Renal pelvis (tissue), 4 donors: ENCODE results near the gene EYA4. TPM values are rescaled to one million over a fixed set of nuclear protein-coding genes. Genes with fewer than 3 reads are reported as not detected.
A peak's percentile ranks its signal among the peaks of the same experiment; 100 is the strongest.

Experiments
- DNase-seq: peaks from one replicate; pipeline ENCODE4 v3.0.0-alpha.2; 2013
- polyA plus RNA-seq, 3 donors: library from polyadenylated mRNA; unstranded; fragments of 120-200 nt; gene quantifications; one replicate each; pipeline ENCODE4 v1.2.1, GENCODE V29; 2013; ENCODE audit not compliant: insufficient read length in 3 of 3

EYA4 gene
- polyA plus RNA-seq, 3 donors = 10.2 to 16.7 (median 16.3) TPM

- DNase-seq = no peak
These were observed 107.7 kb downstream of the EYA4 start for GRCh38 chr6:133348846-133349245.

GRCh38 chr6:133350928-133351327 lies 109.8 kb downstream of the EYA4 start:
- DNase-seq = no peak

GRCh38 chr6:133352046-133352445 lies 110.9 kb downstream of the EYA4 start:
- no peak for DNase-seq

- DNase-seq = no peak
These were observed 111.9 kb downstream of the EYA4 start for GRCh38 chr6:133353061-133353460.

GRCh38 chr6:133355922-133356321 lies 114.8 kb downstream of the EYA4 start:
- no peak for DNase-seq

- peak; percentile 37 for DNase-seq
These were observed 117.5 kb downstream of the EYA4 start for GRCh38 chr6:133358574-133359150.

- DNase-seq = no peak
These were observed 118.1 kb downstream of the EYA4 start for GRCh38 chr6:133359256-133359655.

GRCh38 chr6:133359760-133360159 lies 118.6 kb downstream of the EYA4 start:
- DNase-seq = no peak

GRCh38 chr6:133360194-133360593 lies 119.0 kb downstream of the EYA4 start:
- no peak for DNase-seq

- DNase-seq = no peak
These were observed 121.7 kb downstream of the EYA4 start for GRCh38 chr6:133362813-133363212.

GRCh38 chr6:133368664-133369063 lies 127.5 kb downstream of the EYA4 start:
- no peak for DNase-seq

- DNase-seq = no peak
These were observed 128.7 kb downstream of the EYA4 start for GRCh38 chr6:133369773-133370272.

GRCh38 chr6:133376743-133377142 lies 135.6 kb downstream of the EYA4 start:
- DNase-seq = no peak

GRCh38 chr6:133377219-133377618 lies 136.1 kb downstream of the EYA4 start:
- DNase-seq = no peak

GRCh38 chr6:133380047-133380446 lies 138.9 kb downstream of the EYA4 start:
- DNase-seq = no peak

GRCh38 chr6:133380723-133381122 lies 139.6 kb downstream of the EYA4 start:
- no peak for DNase-seq

- no peak for DNase-seq
These were observed 147.6 kb downstream of the EYA4 start for GRCh38 chr6:133388731-133389130.

- no peak for DNase-seq
These were observed 149.0 kb downstream of the EYA4 start for GRCh38 chr6:133390168-133390567.

- DNase-seq = no peak
These were observed 150.9 kb downstream of the EYA4 start for GRCh38 chr6:133392015-133392414.

- no peak for DNase-seq
These were observed 151.5 kb downstream of the EYA4 start for GRCh38 chr6:133392641-133393040.

GRCh38 chr6:133393891-133394290 lies 152.7 kb downstream of the EYA4 start:
- no peak for DNase-seq

- DNase-seq = no peak
These were observed 153.5 kb downstream of the EYA4 start for GRCh38 chr6:133394630-133395029.

GRCh38 chr6:133396233-133396983 lies 155.3 kb downstream of the EYA4 start:
- no peak for DNase-seq

- no peak for DNase-seq
These were observed 155.8 kb downstream of the EYA4 start for GRCh38 chr6:133396984-133397348.
